ENCODE data around the gene FHOD3. TPM values are rescaled to one million over a fixed set of nuclear protein-coding genes. Genes with fewer than 3 reads are reported as not detected.

Gene FHOD3
- total and polyA plus RNA-seq, 9 of the 15 experiments (the other 6 are each of a cell fraction or from before 2014, with no cell fraction given): 0.11 TPM; not detected in 8

GRCh38 chr18:36759167-36759776 lies 461.8 kb downstream of the FHOD3 start:
- Histone ChIP-seq H2AFZ (ENCODE audit: low read depth, low read length) (no peak overlapping the region), H3K4me2 (ENCODE audit: insufficient read depth, low read length) (no peak overlapping the region), H3K27ac (ENCODE audit: extremely low read depth, low read depth, low read length) (no peak overlapping the region), H3K4me3 (no peak overlapping the region), H3K4me1 (replicated peaks in 1 of 2; ENCODE audit: control insufficient read depth in 2 of 2, insufficient read depth in 2 of 2, low read length in 2 of 2) (peaks cover 0 to 4% of the 10 kb centered on the region in 2 experiments; a peak in 1 of 5 replicates), H3K79me2 (ENCODE audit: control insufficient read depth, insufficient read depth, low read length) (no peaks in the 10 kb centered on the region), H3K9me1 (ENCODE audit: control insufficient read depth, insufficient read depth, low read length) (no peaks in the 10 kb centered on the region), H3K27me3 (ENCODE audit: control insufficient read depth in 2 of 2, insufficient read depth in 2 of 2, low read length in 2 of 2) (peaks cover 30 to 33% of the 10 kb centered on the region in 2 experiments), H3K36me3 (ENCODE audit: control insufficient read depth, insufficient read depth, low read length) (no peaks in the 10 kb centered on the region), H3K9ac (ENCODE audit: insufficient read depth in 1 of 2, low read depth in 2 of 2, low read length in 2 of 2) (no peak overlapping the region), H3K9me3 (replicated peaks; ENCODE audit: control insufficient read depth, insufficient read depth, low read depth, low read length) (no peaks in the 10 kb centered on the region), H4K20me1 (replicated peaks; ENCODE audit: control insufficient read depth, insufficient read depth, low read length) (no peaks in the 10 kb centered on the region)
- POLR2A ChIA-PET: no interaction called here
- intact Hi-C loops (cut with micrococcal nuclease) (loop anchor here (5.0 kb wide), 1 partner anchor 477 kb away; no protein-coding TSS in a partner anchor), in situ Hi-C loops (cut with MboI) (loop anchor here (10.0 kb wide), 1 partner anchor 664 kb away; no protein-coding TSS in a partner anchor)
- no TSS peak for BruUV-seq (replicated peaks)
- ATAC-seq: no peak
- TF ChIP-seq ZEB2 (IDR thresholded peaks at IDR 0.05) (no peak), HDAC6 (IDR thresholded peaks at IDR 0.05; ENCODE audit: low read depth, low read length) (no peak), MLLT1 (IDR thresholded peaks at IDR 0.05) (no peak), ZNF175 (CRISPR knock-in tag; IDR thresholded peaks at IDR 0.05; ENCODE audit: low read depth) (no peak), MAFF (IDR thresholded peaks at IDR 0.05; ENCODE audit: low read length) (no peak), SPI1 (IDR thresholded peaks at IDR 0.05; ENCODE audit: borderline replicate concordance, low read depth, low read length) (peak; percentile 54; the same call in 1 of the 2 replicates), PBX2 (CRISPR knock-in tag; IDR thresholded peaks at IDR 0.05; ENCODE audit: low read depth) (no peak), PBX2 (tag; conservative IDR thresholded peaks at IDR 0.05; ENCODE audit: low read depth) (no peak), SMARCE1 (IDR thresholded peaks at IDR 0.05) (no peak), ZNF668 (CRISPR knock-in tag; IDR thresholded peaks at IDR 0.05) (no peak)
- 0% methylated on average over 6 of the region's 6 CpGs for WGBS (ENCODE audit: insufficient coverage, low coverage, missing lambda C conversion rate)
- no peak for DNase-seq (ENCODE audit: extremely low read depth in 1 of 4, low spot score in 3 of 4)
- CTCF ChIA-PET (ENCODE audit: low intra/inter-chr PET ratio): no interaction called here
- FAIRE-seq: no peak

All from K562 (cell line).